Esophagus squamous epithelium (tissue), 5 donors: ENCODE data around the gene HBA2. TPM values are rescaled to one million over a fixed set of nuclear protein-coding genes. Genes with fewer than 3 reads are reported as not detected.
"Not testable (repeated sequence)": the region's sequence is repeated elsewhere in the genome, so short reads cannot be mapped to it uniquely, and the experiment has no call there.

Source experiments
- DNase-seq: peaks from one replicate; lab custom pipeline; 2025; lab: John Stamatoyannopoulos, UW
- H3K27ac ChIP-seq, 4 donors: fragments of 200-600 bp; sonication (generic); one replicate each; pipeline ENCODE4 v1.5.1; 2016 to 2019; ENCODE audit warnings: mild to moderate bottlenecking in 1 of 4
- H3K27me3 ChIP-seq, 4 donors: fragments of 200-600 bp; sonication (generic); 1 replicate in 3 of 4; 2 replicates in 1 of 4; pipeline versions ENCODE4 v1.5.1 to v1.6.0; 2017 to 2021; ENCODE audit warnings: antibody characterized with exemption in 1 of 4
- H3K36me3 ChIP-seq, 3 donors: fragments of 200-600 bp; sonication (generic); one replicate each; pipeline ENCODE4 v1.5.1; 2016 to 2019
- H3K4me1 ChIP-seq, 3 donors: fragments of 200-600 bp; sonication (generic); one replicate each; pipeline ENCODE4 v1.5.1; 2017 to 2019
- H3K4me3 ChIP-seq, 4 donors: fragments of 200-600 bp; sonication (generic); 1 replicate in 3 of 4; 2 replicates in 1 of 4; pipeline ENCODE4 v1.5.1; 2016 to 2019; ENCODE audit warnings: mild to moderate bottlenecking in 2 of 4, moderate library complexity in 1 of 4
- H3K9me3 ChIP-seq, 3 donors: fragments of 200-600 bp; sonication (generic); one replicate each; pipeline ENCODE4 v1.5.1; 2016 to 2019
- POLR2A ChIP-seq, 4 donors: fragments of 450-650 bp; IDR thresholded peaks; one replicate each; pipeline ENCODE4 v1.6.1; 2017; ENCODE audit warnings: antibody characterized with exemption in 4 of 4, mild to moderate bottlenecking in 4 of 4, moderate library complexity in 3 of 4
- WGBS, 2 donors: methylation state at CpG; one replicate each; pipeline ENCODE4 v1.1.5; 2018; 5-methylcytosine and 5-hydroxymethylcytosine counted together
- intact Hi-C: fragments of 100-400 bp; cut with DNase I; formaldehyde crosslinking; loops from one replicate; pipeline ENCODE4 v1.15.0; 2022
- total RNA-seq, 4 donors: library from RNA; depleted of rRNA; stranded (reverse); fragments of >200 nt; gene quantifications; one replicate each; pipeline ENCODE4 v1.1.0, GENCODE V29; 2016
- TF ChIP-seq, protein P1 (sequence below), 6 experiments: fragments of 450-650 bp in 4 of 6; fragments of 200-600 bp in 2 of 6; sonication (generic) in 2 of 6; IDR thresholded peaks; one replicate each; pipeline ENCODE4 v1.5.1; 2016 to 2019; ENCODE audit warnings: antibody characterized with exemption in 6 of 6, mild to moderate bottlenecking in 4 of 6, moderate library complexity in 4 of 6
- donor health status: DM: yes; HTN: yes; CAD: no.

Gene HBA2
- total RNA-seq, 4 donors from 2014 or later = 4.7 to 5.0 TPM; not detected in 2

DNA sequence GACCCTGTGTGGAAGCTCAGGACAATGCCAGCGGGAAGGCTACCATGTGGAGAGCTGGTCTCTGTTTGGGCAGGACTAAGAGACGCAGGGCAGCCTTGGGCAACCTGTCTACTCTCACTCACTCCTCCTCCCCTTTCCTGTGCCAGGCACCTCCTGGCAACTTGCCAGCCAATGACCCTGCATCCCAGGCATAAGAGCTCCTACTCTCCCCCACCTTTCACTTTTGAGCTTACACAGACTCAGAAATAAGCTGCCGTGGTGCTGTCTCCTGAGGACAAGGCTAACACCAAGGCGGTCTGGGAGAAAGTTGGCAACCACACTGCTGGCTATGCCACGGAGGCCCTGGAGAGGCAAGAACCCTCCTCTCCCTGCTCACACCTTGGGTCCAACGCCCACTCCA lies 4.3 kb upstream of the HBA2 start:
- peaks cover 7 to 79% (median 44%) of the 10 kb centered on the region in 4 donors for H3K27me3 ChIP-seq
- WGBS, 2 donors = 54 to 61% methylated on average over 3 to 5 of the region's 6 CpGs

DNA sequence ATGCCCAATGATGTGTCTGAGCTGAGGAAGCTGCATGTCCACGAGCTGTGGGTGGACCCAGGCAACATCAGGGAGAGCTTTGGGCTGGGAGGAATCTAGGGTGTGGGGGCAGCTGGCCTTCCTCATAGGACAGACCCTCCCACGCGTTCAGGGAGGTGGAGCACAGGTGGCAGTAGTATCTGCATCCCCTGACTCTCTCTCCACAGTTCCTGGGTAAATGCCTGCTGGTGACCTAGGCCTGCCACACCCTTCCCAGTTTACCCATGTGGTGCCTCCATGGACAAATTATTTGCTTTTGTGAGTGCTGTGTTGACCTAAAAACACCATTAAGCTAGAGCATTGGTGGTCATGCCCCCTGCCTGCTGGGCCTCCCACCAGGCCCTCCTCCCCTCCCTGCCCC lies 3.7 kb upstream of the HBA2 start:
- Histone ChIP-seq H3K4me1 (peaks cover 15 to 26% (median 17%) of the 10 kb centered on the region in 3 donors), H3K27ac (no peak overlapping the region), H3K9me3 (no peaks in the 10 kb centered on the region), H3K27me3 (peaks cover 7 to 80% (median 44%) of the 10 kb centered on the region in 4 donors), H3K4me3 (no peak overlapping the region), H3K36me3 (no peaks in the 10 kb centered on the region)
- TF ChIP-seq, protein P1, sequence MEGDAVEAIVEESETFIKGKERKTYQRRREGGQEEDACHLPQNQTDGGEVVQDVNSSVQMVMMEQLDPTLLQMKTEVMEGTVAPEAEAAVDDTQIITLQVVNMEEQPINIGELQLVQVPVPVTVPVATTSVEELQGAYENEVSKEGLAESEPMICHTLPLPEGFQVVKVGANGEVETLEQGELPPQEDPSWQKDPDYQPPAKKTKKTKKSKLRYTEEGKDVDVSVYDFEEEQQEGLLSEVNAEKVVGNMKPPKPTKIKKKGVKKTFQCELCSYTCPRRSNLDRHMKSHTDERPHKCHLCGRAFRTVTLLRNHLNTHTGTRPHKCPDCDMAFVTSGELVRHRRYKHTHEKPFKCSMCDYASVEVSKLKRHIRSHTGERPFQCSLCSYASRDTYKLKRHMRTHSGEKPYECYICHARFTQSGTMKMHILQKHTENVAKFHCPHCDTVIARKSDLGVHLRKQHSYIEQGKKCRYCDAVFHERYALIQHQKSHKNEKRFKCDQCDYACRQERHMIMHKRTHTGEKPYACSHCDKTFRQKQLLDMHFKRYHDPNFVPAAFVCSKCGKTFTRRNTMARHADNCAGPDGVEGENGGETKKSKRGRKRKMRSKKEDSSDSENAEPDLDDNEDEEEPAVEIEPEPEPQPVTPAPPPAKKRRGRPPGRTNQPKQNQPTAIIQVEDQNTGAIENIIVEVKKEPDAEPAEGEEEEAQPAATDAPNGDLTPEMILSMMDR (IDR thresholded peaks at IDR 0.05) = no peak
- no peak for DNase-seq
- intact Hi-C loops = no loop called here
- WGBS, 2 donors = 30 to 38% methylated on average over 2 of the region's 3 CpGs

More for the DNA sequence above, 4.3 kb upstream of the HBA2 start:
- H3K9me3 ChIP-seq = no peaks in the 10 kb centered on the region
- H3K36me3 ChIP-seq = no peaks in the 10 kb centered on the region
- H3K4me1 ChIP-seq = peaks cover 15 to 24% (median 17%) of the 10 kb centered on the region in 3 donors
- intact Hi-C loops = no loop called here
- H3K4me3 ChIP-seq = no peak overlapping the region
- TF ChIP-seq, protein P1 (IDR thresholded peaks at IDR 0.05) = no peak
- TF ChIP-seq POLR2A (IDR thresholded peaks at IDR 0.05) = no peak
- H3K27ac ChIP-seq = no peak overlapping the region
- no peak for DNase-seq

DNA sequence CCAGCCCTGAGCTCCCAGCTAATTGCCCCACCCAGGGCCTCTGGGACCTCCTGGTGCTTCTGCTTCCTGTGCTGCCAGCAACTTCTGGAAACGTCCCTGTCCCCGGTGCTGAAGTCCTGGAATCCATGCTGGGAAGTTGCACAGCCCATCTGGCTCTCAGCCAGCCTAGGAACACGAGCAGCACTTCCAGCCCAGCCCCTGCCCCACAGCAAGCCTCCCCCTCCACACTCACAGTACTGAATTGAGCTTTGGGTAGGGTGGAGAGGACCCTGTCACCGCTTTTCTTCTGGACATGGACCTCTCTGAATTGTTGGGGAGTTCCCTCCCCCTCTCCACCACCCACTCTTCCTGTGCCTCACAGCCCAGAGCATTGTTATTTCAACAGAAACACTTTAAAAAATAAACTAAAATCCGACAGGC lies 2.6 kb upstream of the HBA2 start:
- H3K9me3 ChIP-seq, DNase-seq, H3K4me3 ChIP-seq, H3K27ac ChIP-seq, intact Hi-C loops, H3K36me3 ChIP-seq: not testable (repeated sequence)
- H3K4me1 ChIP-seq = peaks cover 15 to 23% (median 16%) of the 10 kb centered on the region in 3 donors
- WGBS, 2 donors = 0 to 3% methylated on average over 3 to 5 of the region's 5 CpGs
- H3K27me3 ChIP-seq = peaks cover 7 to 87% (median 47%) of the 10 kb centered on the region in 4 donors

DNA sequence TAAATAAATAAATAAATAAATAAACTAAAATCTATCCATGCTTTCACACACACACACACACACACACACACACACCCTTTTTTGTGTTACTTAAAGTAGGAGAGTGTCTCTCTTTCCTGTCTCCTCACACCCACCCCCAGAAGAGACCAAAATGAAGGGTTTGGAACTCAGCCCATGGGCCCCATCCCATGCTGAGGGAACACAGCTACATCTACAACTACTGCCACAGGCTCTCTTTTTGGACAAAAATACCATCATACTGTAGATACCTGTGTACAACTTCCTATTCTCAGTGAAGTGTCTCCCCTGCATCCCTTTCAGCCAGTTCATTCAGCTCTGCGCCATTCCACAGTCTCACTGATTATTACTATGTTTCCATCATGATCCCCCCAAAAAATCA lies 1.9 kb upstream of the HBA2 start:
- Histone ChIP-seq H3K9me3 (no peaks in the 10 kb centered on the region), H3K4me1 (peaks cover 9 to 17% (median 9%) of the 10 kb centered on the region in 3 donors), H3K4me3 (no peak overlapping the region), H3K27me3 (peaks cover under 1 to 87% (median 43%) of the 10 kb centered on the region in 4 donors), H3K36me3 (no peaks in the 10 kb centered on the region), H3K27ac (no peak overlapping the region)
- intact Hi-C loops = no loop called here
- no peak for DNase-seq
- no peak for TF ChIP-seq POLR2A (IDR thresholded peaks at IDR 0.05)
- TF ChIP-seq, protein P1 (IDR thresholded peaks at IDR 0.05) = no peak
- WGBS, 2 donors = 0 to 26% methylated on average over 1 of the region's 1 CpG

DNA sequence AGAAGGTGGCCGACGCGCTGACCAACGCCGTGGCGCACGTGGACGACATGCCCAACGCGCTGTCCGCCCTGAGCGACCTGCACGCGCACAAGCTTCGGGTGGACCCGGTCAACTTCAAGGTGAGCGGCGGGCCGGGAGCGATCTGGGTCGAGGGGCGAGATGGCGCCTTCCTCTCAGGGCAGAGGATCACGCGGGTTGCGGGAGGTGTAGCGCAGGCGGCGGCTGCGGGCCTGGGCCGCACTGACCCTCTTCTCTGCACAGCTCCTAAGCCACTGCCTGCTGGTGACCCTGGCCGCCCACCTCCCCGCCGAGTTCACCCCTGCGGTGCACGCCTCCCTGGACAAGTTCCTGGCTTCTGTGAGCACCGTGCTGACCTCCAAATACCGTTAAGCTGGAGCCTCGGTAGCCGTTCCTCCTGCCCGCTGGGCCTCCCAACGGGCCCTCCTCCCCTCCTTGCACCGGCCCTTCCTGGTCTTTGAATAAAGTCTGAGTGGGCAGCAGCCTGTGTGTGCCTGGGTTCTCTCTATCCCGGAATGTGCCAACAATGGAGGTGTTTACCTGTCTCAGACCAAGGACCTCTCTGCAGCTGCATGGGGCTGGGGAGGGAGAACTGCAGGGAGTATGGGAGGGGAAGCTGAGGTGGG lies 657 bp downstream of the HBA2 start:
- H3K36me3 ChIP-seq, H3K27ac ChIP-seq, intact Hi-C loops, DNase-seq, H3K9me3 ChIP-seq, H3K4me3 ChIP-seq: not testable (repeated sequence)
- Histone ChIP-seq H3K27me3 (peaks cover 0 to 84% (median 32%) of the 10 kb centered on the region in 4 donors), H3K4me1 (peaks cover 0 to 18% (median 0%) of the 10 kb centered on the region in 3 donors)
- WGBS, 2 donors = no CpG with 5 or more reads among the region's 44 CpGs

DNA sequence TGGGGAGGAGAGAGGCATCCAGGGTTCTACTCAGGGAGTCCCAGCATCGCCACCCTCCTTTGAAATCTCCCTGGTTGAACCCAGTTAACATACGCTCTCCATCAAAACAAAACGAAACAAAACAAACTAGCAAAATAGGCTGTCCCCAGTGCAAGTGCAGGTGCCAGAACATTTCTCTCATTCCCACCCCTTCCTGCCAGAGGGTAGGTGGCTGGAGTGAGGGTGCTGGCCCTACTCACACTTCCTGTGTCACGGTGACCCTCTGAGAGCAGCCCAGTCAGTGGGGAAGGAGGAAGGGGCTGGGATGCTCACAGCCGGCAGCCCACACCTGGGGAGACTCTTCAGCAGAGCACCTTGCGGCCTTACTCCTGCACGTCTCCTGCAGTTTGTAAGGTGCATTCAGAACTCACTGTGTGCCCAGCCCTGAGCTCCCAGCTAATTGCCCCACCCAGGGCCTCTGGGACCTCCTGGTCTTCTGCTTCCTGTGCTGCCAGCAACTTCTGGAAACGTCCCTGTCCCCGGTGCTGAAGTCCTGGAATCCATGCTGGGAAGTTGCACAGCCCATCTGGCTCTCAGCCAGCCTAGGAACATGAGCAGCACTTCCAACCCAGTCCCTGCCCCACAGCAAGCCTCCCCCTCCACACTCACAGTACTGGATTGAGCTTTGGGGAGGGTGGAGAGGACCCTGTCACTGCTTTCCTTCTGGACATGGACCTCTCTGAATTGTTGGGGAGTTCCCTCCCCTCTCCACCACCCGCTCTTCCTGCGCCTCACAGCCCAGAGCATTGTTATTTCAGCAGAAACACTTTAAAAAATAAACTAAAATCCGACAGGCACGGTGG lies 1.5 kb downstream of the HBA2 start:
- H3K4me3 ChIP-seq, H3K36me3 ChIP-seq, DNase-seq, H3K27ac ChIP-seq, intact Hi-C loops, H3K9me3 ChIP-seq: not testable (repeated sequence)
- Histone ChIP-seq H3K4me1 (peaks cover 0 to 18% (median 0%) of the 10 kb centered on the region in 3 donors), H3K27me3 (peaks cover 0 to 84% (median 39%) of the 10 kb centered on the region in 4 donors)
- WGBS, 2 donors = 8 to 18% methylated on average over 4 to 5 of the region's 13 CpGs
